Smooth muscle cell (in vitro differentiated cells): Measurements from ENCODE around the gene SNAPC5. TPM values are rescaled to one million over a fixed set of nuclear protein-coding genes. Genes with fewer than 3 reads are reported as not detected.

Experiments used
- DNase-seq: peaks from one replicate; lab custom pipeline; 2025; ENCODE audit not compliant: unreplicated experiment; lab: John Stamatoyannopoulos, UW
- H2AFZ ChIP-seq: fragments of 200-600 bp; sonication (generic); 2 replicates; pipeline ENCODE4 v1.6.0; 2016; ENCODE audit warnings: antibody characterized with exemption, low read depth, mild to moderate bottlenecking
- H3F3A ChIP-seq: fragments of 200-600 bp; sonication (generic); 2 replicates; pipeline ENCODE4 v1.6.0; 2017; ENCODE audit warnings: antibody characterized with exemption, low read depth
- H3K27ac ChIP-seq: fragments of 200-600 bp; sonication (generic); 2 replicates; pipeline ENCODE4 v1.5.1; 2016; ENCODE audit warnings: low read depth, mild to moderate bottlenecking
- H3K27me3 ChIP-seq: fragments of 200-600 bp; sonication (generic); 2 replicates; pipeline ENCODE4 v1.6.1; 2016; ENCODE audit warnings: low read depth, mild to moderate bottlenecking
- H3K36me3 ChIP-seq: fragments of 200-600 bp; sonication (generic); 2 replicates; pipeline ENCODE4 v1.5.1; 2016; ENCODE audit warnings: low read depth
- H3K4me1 ChIP-seq: fragments of 200-600 bp; sonication (generic); 2 replicates; pipeline ENCODE4 v1.5.1; 2016; ENCODE audit warnings: low read depth
- H3K4me2 ChIP-seq: fragments of 200-600 bp; sonication (generic); 2 replicates; pipeline ENCODE4 v1.6.0; 2016; ENCODE audit warnings: mild to moderate bottlenecking
- H3K4me3 ChIP-seq: fragments of 200-600 bp; sonication (generic); 2 replicates; pipeline ENCODE4 v1.5.1; 2016; ENCODE audit warnings: mild to moderate bottlenecking
- H3K79me2 ChIP-seq: fragments of 200-600 bp; sonication (generic); 2 replicates; pipeline ENCODE4 v1.6.0; 2016; ENCODE audit warnings: low read depth, mild to moderate bottlenecking
- H3K9ac ChIP-seq: fragments of 200-600 bp; sonication (generic); 2 replicates; pipeline ENCODE4 v1.6.0; 2016; ENCODE audit warnings: low read depth
- H3K9me3 ChIP-seq: fragments of 200-600 bp; sonication (generic); replicated peaks from 2 replicates; pipeline ENCODE4 v1.5.1; 2016; ENCODE audit warnings: low read depth
- H4K20me1 ChIP-seq: fragments of 200-600 bp; sonication (generic); 2 replicates; pipeline ENCODE4 v1.6.0; 2016; ENCODE audit warnings: low read depth
- WGBS: methylation state at CpG from one replicate; pipeline ENCODE4 v1.1.7; 2016; ENCODE audit warnings: low lambda C conversion rate; 5-methylcytosine and 5-hydroxymethylcytosine counted together
- polyA plus RNA-seq: library from polyadenylated mRNA; unstranded; fragments of >200 nt; fragmentation: Nextera tagmentation; extraction: Ambion mirVana; gene quantifications from 2 replicates; pipeline ENCODE4 v1.2.1, GENCODE V29; 2016
- total RNA-seq: library from RNA; depleted of rRNA; stranded (reverse); fragments of >200 nt; gene quantifications from 2 replicates; pipeline ENCODE4 v1.2.3, GENCODE V29; 2014
- TF ChIP-seq, protein P1 (sequence below): fragments of 200-600 bp; sonication (generic); IDR thresholded peaks from 2 replicates; pipeline ENCODE4 v1.5.1; 2017; ENCODE audit warnings: borderline replicate concordance, mild to moderate bottlenecking, antibody characterized with exemption; ENCODE audit not compliant: insufficient read depth, poor library complexity, severe bottlenecking

The SNAPC5 gene
- total and polyA plus RNA-seq, 2 experiments from 2014 or later, result 19.1 to 27.0 TPM

DNA sequence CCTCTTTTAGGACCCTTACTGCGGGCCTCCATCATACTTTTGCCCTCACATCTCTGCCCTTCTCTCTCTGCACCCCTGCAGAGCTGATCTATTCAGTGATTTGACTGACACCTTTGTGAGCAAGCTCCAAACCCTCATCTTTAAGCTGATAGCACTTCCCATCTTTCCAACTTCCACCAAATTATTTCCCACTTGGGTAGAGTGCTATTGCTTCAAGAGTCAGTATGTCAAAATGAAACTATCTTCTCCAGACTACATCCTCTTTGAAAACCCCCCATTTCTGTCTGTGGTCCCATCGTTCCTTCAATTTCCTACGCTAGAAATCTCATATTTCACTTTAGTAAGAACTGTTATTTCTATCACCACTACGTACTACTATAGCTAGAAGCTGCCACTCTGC, 27.3 kb upstream of the SNAPC5 start:
- Histone ChIP-seq H3K27ac (no peak overlapping the region), H3K27me3 (no peaks in the 10 kb centered on the region), H3K4me3 (no peak overlapping the region), H3K9ac (no peak overlapping the region), H3K9me3 (no peaks in the 10 kb centered on the region), H3F3A (no peaks in the 10 kb centered on the region), H3K4me1 (no peaks in the 10 kb centered on the region), H2AFZ (no peak overlapping the region), H3K36me3 (no peaks in the 10 kb centered on the region), H3K79me2 (no peaks in the 10 kb centered on the region), H3K4me2 (no peak overlapping the region), H4K20me1 (no peaks in the 10 kb centered on the region)
- TF ChIP-seq, protein P1, sequence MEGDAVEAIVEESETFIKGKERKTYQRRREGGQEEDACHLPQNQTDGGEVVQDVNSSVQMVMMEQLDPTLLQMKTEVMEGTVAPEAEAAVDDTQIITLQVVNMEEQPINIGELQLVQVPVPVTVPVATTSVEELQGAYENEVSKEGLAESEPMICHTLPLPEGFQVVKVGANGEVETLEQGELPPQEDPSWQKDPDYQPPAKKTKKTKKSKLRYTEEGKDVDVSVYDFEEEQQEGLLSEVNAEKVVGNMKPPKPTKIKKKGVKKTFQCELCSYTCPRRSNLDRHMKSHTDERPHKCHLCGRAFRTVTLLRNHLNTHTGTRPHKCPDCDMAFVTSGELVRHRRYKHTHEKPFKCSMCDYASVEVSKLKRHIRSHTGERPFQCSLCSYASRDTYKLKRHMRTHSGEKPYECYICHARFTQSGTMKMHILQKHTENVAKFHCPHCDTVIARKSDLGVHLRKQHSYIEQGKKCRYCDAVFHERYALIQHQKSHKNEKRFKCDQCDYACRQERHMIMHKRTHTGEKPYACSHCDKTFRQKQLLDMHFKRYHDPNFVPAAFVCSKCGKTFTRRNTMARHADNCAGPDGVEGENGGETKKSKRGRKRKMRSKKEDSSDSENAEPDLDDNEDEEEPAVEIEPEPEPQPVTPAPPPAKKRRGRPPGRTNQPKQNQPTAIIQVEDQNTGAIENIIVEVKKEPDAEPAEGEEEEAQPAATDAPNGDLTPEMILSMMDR, result no peak
- DNase-seq, result no peak
- WGBS, result 97% methylated on average over 4 of the region's 4 CpGs

DNA sequence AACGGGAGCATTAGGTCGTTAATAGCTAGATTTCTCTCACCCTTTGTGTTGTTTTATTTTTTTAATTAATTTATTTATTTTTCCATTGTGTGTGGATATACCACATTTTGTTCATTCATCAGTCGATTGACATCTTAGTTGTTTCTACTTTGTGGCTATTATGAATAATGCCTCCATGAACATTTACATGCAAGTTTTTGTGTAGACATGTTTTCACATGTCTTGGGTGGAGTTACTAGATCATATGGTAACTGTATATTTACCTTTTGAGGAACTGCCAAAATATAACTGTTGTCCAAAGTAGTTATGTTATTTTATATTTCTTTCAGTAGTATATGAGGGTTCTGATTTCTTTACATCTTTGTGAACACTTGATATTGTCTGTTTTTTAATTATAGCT, 26.4 kb upstream of the SNAPC5 start:
- no peak for DNase-seq
- Histone ChIP-seq H4K20me1 (no peaks in the 10 kb centered on the region), H3K4me3 (no peak overlapping the region), H3K36me3 (no peaks in the 10 kb centered on the region), H3K9ac (no peak overlapping the region), H3F3A (no peaks in the 10 kb centered on the region), H3K4me1 (no peaks in the 10 kb centered on the region), H3K27me3 (no peaks in the 10 kb centered on the region), H3K9me3 (no peaks in the 10 kb centered on the region), H3K27ac (no peak overlapping the region), H3K4me2 (no peak overlapping the region), H2AFZ (no peak overlapping the region), H3K79me2 (no peaks in the 10 kb centered on the region)
- WGBS, result 94% methylated on average over 3 of the region's 3 CpGs
- TF ChIP-seq, protein P1, result no peak

DNA sequence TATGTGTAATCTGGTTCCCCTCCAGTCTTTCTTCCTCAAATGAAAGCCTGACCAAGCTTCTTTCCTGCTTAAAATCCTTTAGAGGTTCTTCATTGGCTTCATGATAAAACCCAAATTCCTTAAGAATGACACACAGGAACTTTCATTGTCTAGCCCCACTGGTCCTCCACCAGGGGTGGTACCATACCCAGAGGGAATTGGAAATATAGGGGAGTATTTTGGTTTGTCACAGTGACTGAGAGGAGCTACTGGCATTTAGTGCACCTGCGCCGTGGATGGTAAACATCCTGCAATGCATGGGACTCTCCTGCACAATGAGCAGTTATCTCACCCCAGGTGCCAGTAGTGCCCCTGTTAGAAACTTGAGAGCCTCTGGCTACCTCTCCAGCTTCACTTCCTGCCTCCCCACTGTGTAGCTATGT, 18.4 kb upstream of the SNAPC5 start:
- Histone ChIP-seq H3K9me3 (no peaks in the 10 kb centered on the region), H3K79me2 (no peaks in the 10 kb centered on the region), H3K27me3 (no peaks in the 10 kb centered on the region), H3K36me3 (no peaks in the 10 kb centered on the region), H3K9ac (no peak overlapping the region), H2AFZ (no peak overlapping the region), H3K4me3 (no peak overlapping the region), H3K4me2 (no peak overlapping the region), H4K20me1 (no peaks in the 10 kb centered on the region), H3K27ac (no peak overlapping the region), H3K4me1 (no peaks in the 10 kb centered on the region), H3F3A (no peaks in the 10 kb centered on the region)
- 98% methylated on average over 2 of the region's 2 CpGs for WGBS
- no peak for DNase-seq
- TF ChIP-seq, protein P1, result no peak

DNA sequence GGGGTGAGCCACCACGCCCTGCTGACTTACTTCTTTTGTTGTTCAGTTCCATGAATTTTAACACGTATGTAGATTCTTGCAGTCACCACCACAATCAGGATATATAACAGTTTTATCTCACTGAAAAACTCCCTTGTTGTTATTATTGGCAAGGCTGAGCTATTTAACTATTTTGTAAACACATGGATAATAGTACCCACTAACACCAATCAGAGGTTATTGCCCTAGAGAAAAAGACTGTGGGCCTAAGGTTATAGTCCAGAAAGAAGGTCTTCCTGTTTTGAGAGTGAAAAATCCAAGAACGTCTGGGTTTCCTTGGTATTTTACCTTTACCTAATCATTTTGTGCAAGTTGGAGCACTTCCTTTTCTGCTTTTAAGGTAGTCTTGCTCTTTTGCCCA, 17.0 kb upstream of the SNAPC5 start:
- H3K9me3 ChIP-seq, result no peaks in the 10 kb centered on the region
- no peaks in the 10 kb centered on the region for H3K4me1 ChIP-seq
- H3K36me3 ChIP-seq, result no peaks in the 10 kb centered on the region
- WGBS, result 93% methylated on average over 3 of the region's 3 CpGs
- no peak overlapping the region for H3K9ac ChIP-seq
- H3K79me2 ChIP-seq, result no peaks in the 10 kb centered on the region
- TF ChIP-seq, protein P1, result no peak
- no peak overlapping the region for H2AFZ ChIP-seq
- no peaks in the 10 kb centered on the region for H3F3A ChIP-seq
- no peak overlapping the region for H3K4me2 ChIP-seq
- no peak overlapping the region for H3K4me3 ChIP-seq
- no peak for DNase-seq
- no peak overlapping the region for H3K27ac ChIP-seq
- no peaks in the 10 kb centered on the region for H3K27me3 ChIP-seq
- no peaks in the 10 kb centered on the region for H4K20me1 ChIP-seq
